Ishikawa (cell line): ENCODE measurements around the gene OTULIN.

ENCODE experiments used
- CEBPB ChIP-seq: IDR thresholded peaks from 2 replicates; pipeline ENCODE4 v1.6.1; 2012
- CREB1 ChIP-seq: IDR thresholded peaks from 2 replicates; pipeline ENCODE4 v1.6.1; 2012; ENCODE audit warnings: low read depth
- EGR1 ChIP-seq: IDR thresholded peaks from 2 replicates; pipeline ENCODE4 v1.6.1; 2012
- EP300 ChIP-seq: IDR thresholded peaks from 2 replicates; pipeline ENCODE4 v1.6.1; 2012; ENCODE audit warnings: borderline replicate concordance
- FOXM1 ChIP-seq: IDR thresholded peaks from 2 replicates; pipeline ENCODE4 v1.6.1; 2012; ENCODE audit warnings: low read depth, borderline replicate concordance
- NFIC ChIP-seq: IDR thresholded peaks from 2 replicates; pipeline ENCODE4 v1.6.1; 2012
- RAD21 ChIP-seq: IDR thresholded peaks from 2 replicates; pipeline ENCODE4 v1.6.1; 2012; ENCODE audit warnings: low read depth
- REST ChIP-seq: IDR thresholded peaks from 2 replicates; pipeline ENCODE4 v1.6.1; 2012; ENCODE audit warnings: low read depth, mild to moderate bottlenecking
- TAF1 ChIP-seq: IDR thresholded peaks from 2 replicates; pipeline ENCODE4 v1.6.1; 2012; ENCODE audit warnings: low read depth, mild to moderate bottlenecking
- TCF12 ChIP-seq: IDR thresholded peaks from 2 replicates; pipeline ENCODE4 v1.6.1; 2012; ENCODE audit warnings: low read depth
- TEAD4 ChIP-seq: IDR thresholded peaks from 2 replicates; pipeline ENCODE4 v1.6.1; 2012
- USF1 ChIP-seq: IDR thresholded peaks from 2 replicates; pipeline ENCODE4 v1.6.1; 2012
- YY1 ChIP-seq: IDR thresholded peaks from 2 replicates; pipeline ENCODE4 v1.6.1; 2012; ENCODE audit warnings: low read depth
- ZBTB7A ChIP-seq: IDR thresholded peaks from 2 replicates; pipeline ENCODE4 v1.6.1; 2012; ENCODE audit warnings: low read depth
- TF ChIP-seq, protein P1 (sequence below): IDR thresholded peaks from 2 replicates; pipeline ENCODE4 v1.6.1; 2012

Gene OTULIN

DNA sequence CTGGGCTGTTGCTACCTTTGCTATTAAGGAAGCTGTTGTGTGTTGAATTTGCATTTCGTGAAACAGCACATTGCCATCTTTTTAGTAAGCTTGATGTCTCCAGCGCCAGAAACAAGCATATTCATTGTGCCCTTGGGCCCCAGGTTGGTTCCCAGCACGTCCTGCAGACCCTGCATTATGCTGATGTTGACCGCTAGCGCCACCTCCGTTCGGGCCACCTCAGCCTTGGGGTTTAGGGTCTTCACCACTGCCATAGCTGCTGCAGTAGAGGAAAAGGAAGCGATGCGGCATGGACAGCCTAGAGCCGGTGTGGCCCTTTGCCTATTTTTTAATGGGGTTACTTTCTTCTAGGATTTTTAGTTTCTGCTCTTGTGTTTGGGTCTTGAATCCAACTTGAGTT, 23.8 kb upstream of the OTULIN start:
- TF ChIP-seq TCF12 (no peak), TAF1 (no peak), NFIC (no peak), CREB1 (no peak), USF1 (no peak), EGR1 (no peak), RAD21 (no peak), FOXM1 (no peak), REST (no peak), TEAD4 (no peak), CEBPB (no peak), ZBTB7A (no peak), EP300 (no peak), YY1 (no peak)
- TF ChIP-seq, protein P1, sequence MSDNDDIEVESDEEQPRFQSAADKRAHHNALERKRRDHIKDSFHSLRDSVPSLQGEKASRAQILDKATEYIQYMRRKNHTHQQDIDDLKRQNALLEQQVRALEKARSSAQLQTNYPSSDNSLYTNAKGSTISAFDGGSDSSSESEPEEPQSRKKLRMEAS: no peak

DNA sequence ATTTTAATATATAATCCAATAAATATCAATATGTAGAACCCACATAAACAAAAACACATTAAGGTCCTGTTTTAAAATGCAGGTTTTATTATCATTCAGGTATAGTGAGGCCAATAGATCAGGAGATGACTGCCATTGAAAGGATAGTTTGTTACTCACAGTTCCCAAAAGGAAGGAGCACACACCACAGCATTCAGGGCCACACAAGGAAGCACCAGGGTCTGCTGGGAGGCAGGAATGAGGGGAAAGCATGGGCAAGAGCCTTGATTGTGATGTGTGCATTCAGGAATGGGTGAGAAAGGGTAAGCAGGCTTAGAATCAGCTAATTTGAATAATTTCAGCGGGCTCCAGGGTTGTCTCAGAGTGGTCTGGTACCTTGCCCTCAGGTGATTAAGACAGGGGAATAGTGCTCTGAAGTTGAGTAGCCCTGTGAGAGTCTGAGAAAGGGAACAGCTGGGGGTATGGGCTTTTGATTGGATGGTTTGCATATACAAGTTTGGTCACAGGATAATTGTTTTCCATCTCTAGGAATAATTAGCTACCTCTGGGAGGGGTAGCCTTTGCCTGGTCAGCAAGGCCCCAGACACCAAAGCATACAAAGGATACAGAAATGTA, 19.8 kb upstream of the OTULIN start:
- TF ChIP-seq ZBTB7A: no peak
- no peak for TF ChIP-seq NFIC
- no peak for TF ChIP-seq TEAD4
- TF ChIP-seq REST: no peak
- no peak for TF ChIP-seq TAF1
- no peak for TF ChIP-seq FOXM1
- TF ChIP-seq EP300: no peak
- TF ChIP-seq, protein P1: no peak
- no peak for TF ChIP-seq USF1
- TF ChIP-seq EGR1: no peak
- no peak for TF ChIP-seq RAD21
- no peak for TF ChIP-seq CEBPB

DNA sequence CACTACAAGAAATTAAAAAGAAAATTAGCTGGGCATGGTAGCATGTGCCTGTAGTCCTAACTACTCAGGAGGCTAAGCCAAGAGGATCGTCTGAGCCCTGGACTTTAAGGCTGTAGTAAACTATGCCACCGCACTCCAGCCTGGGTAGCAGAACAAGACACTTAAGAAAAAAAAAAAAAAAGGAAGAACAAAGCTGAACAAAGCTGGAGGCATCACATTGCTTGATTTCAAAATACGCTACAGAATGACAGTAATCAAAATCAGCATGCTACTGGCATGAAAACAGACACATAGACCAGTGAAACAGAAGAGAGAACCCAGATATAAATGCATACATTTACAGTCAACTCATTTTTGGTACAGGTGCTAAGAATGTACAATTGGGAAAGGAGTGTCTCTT, 14.5 kb upstream of the OTULIN start:
- TF ChIP-seq NFIC: no peak
- no peak for TF ChIP-seq TEAD4
- no peak for TF ChIP-seq YY1
- no peak for TF ChIP-seq CREB1
- TF ChIP-seq EP300: no peak
- no peak for TF ChIP-seq ZBTB7A
- no peak for TF ChIP-seq RAD21
- no peak for TF ChIP-seq TAF1
- TF ChIP-seq USF1: no peak
- TF ChIP-seq TCF12: no peak
- TF ChIP-seq, protein P1: no peak

DNA sequence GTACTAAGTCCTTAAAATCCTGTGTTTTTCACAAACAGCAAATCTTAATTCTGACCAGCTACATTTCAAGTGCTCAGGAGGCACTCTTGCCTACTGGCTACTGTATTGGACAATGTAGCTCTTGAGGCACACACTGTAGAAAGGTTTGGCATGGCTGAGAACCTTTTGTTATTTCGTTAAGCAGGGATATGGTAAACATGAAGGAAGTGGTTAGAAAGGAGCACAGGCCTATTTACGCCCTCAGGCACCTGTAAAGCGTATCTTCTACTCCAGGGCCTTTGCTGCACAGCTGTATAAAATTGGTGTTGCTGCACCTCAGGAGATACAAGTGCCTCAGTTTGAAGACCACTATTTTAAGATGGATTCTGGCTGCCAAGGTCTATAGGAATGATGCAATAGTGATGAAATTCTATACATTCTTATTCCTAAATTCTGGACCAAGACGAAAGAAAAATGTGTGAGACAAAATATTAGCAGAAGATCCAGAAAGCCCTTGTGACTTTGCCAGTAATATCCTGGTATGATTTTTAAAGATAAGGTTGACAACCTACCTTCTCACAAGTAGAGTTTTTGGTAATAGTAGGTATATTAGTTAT, 9.3 kb upstream of the OTULIN start:
- no peak for TF ChIP-seq CREB1
- TF ChIP-seq EGR1: no peak
- no peak for TF ChIP-seq NFIC
- no peak for TF ChIP-seq EP300
- no peak for TF ChIP-seq ZBTB7A
- TF ChIP-seq RAD21: no peak
- TF ChIP-seq FOXM1: no peak
- TF ChIP-seq USF1: no peak
- TF ChIP-seq, protein P1: no peak
- TF ChIP-seq TCF12: no peak
- no peak for TF ChIP-seq YY1
- no peak for TF ChIP-seq CEBPB
- no peak for TF ChIP-seq TEAD4
- TF ChIP-seq REST: no peak
- TF ChIP-seq TAF1: no peak
